Measurements from ENCODE around the gene RORC. TPM values are rescaled to one million over a fixed set of nuclear protein-coding genes. Genes with fewer than 3 reads are reported as not detected.
"Not testable (repeated sequence)": the region's sequence is repeated elsewhere in the genome, so short reads cannot be mapped to it uniquely, and the experiment has no call there.

RORC gene
- total RNA-seq, 1 donor from 2014 or later = 0.10 TPM

GRCh38 chr1:151775894-151776664, 55.5 kb downstream of the RORC start:
- DNase-seq (ENCODE audit: low spot score) = no peak

DNA sequence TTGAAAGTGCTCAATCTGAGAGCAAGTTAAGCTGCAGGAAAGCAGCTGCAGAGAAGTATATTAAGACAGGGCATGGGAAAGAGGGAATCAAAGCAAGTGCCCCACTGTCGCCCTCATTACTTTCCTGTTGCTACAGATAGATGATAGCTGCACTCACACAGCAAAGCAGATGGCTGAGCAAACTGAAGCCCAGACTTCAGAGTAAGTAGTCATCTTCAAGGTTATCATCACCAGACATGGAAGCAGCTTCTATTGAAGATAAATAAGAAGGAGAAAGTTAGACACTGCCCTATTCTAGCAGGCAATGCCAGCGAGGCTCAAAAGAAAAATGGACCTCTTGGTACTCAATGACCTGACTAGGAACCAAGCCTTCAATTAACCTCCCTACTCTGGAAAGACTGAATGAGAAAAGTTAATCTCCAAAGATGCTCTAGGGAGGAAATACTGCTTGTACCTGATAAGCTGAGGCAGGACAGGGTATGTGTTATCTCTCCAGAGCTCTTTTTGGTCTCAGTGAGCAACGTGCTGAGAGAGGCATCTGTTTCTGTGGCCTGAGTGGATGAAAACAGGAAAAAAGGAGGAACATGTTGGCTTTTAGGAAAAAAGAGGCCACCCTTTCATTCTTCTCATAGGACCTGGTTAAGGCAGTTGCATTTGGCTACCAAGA, 57.2 kb downstream of the RORC start:
- DNase-seq (ENCODE audit: low spot score) = no peak

DNA sequence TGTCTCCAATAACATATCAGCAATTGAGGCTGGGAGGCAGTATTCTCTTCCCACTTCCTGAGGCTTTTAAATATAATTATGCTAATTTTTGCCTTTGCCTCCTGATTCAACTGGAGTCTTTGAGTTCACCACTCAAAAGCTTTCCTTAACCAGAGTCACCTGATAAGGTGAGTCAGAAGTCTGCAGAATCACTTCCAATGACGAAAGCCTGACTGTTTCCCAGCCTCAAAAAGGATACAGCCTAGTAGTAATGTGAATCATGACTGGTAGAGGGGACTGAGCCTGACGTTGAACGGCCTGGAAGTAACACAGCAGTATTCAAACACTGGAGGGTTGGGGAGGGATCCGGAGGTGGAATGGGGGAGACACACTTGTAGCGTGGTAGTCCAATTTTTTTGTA, 57.9 kb downstream of the RORC start:
- DNase-seq (ENCODE audit: low spot score) = no peak

- not testable (repeated sequence) for DNase-seq (ENCODE audit: low spot score)
Observed at GRCh38 chr1:151769270-151769669, 62.3 kb downstream of the RORC start.

GRCh38 chr1:151768351-151769066, 63.1 kb downstream of the RORC start:
- DNase-seq (ENCODE audit: low spot score) = not testable (repeated sequence)

DNA sequence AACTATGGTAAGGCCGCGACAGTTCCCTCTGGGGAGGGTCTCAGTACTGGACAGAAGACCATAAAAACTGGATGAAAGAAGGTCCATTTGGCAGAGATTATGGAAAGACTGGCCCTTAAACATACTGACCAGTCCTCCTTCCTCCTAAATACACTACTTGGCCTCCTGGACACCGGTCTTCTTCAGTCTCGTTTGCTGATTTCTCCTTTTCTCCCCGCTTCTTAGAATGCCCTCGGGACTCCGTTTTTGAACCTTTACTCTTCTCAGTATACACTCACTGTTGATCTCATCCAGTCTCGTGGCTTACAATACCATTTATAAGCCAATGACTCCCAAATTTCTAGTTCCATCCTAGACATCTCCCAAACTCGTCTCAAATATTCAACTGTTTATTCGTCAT, 67.6 kb downstream of the RORC start:
- no peak for DNase-seq (ENCODE audit: low spot score)

GRCh38 chr1:151762941-151763921, 68.4 kb downstream of the RORC start, which contains the start of gene MRPL9:
Gene MRPL9 (minus strand): TSS chr1:151763496. CDS start chr1:151763479, 17 bp downstream.
- DNase-seq (ENCODE audit: low spot score) = peak; percentile 94

GRCh38 chr1:151760597-151761385, 70.8 kb downstream of the RORC start:
- DNase-seq (ENCODE audit: low spot score) = no peak

DNA sequence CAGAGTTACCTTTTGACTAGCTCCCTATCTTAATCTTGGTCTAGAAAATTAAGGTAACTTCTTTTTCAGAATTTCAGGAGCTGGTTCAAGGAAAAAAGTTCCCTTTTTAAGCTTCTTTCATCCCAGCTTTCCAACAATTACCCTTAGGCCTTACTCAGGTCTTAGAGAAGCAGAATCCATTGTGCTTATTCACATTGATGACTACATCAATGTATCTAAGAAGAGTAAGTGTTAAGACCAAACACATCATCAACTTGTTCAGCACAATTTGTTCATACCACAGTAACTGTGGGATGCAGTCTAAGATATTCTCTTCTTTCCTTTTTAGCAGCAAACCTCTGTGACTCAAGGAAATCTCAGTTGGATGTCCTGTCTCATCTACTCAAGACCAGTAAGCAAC, 72.4 kb downstream of the RORC start:
- no peak for DNase-seq (ENCODE audit: low spot score)

DNA sequence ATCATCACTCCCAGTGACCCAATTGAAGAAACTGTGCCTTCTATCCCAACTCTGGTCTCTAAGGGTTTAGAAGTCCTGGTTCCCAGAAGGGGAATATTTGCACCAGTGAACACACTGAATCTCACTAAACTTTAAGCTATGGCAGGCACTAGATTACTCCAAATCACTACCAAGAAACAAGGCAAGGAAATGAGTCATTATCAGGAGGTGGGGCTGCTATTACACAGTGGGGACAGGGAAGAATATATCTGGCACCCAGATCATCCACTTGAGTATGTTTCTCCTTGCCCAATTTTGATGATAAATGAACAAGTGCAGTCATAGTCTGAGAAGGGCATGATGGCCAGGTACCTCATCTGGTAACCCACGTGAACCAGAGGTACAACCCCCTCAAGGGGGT, 75.3 kb downstream of the RORC start:
- no peak for DNase-seq (ENCODE audit: low spot score)

Other genes starting within 250 kb of the RORC start
- 40.4 TPM for gene SNX27, start 219.8 kb downstream of the RORC start, total RNA-seq
- not detected for gene CELF3, start 115.0 kb downstream of the RORC start, total RNA-seq
- gene RIIAD1, start 110.3 kb downstream of the RORC start, total RNA-seq = not detected
- gene MRPL9, start 68.3 kb downstream of the RORC start, total RNA-seq = 42.5 TPM
- 4.9 TPM for gene TDRKH, start 41.3 kb downstream of the RORC start, total RNA-seq
- not detected for gene LINGO4, start 26.4 kb downstream of the RORC start, total RNA-seq
- not detected for gene C2CD4D, start 8.0 kb upstream of the RORC start, total RNA-seq
- not detected for gene THEM5, start 21.9 kb upstream of the RORC start, total RNA-seq
- 14.8 TPM for gene THEM4, start 77.7 kb upstream of the RORC start, total RNA-seq
- gene S100A10, start 162.1 kb upstream of the RORC start, total RNA-seq = 650 TPM
- 750 TPM for gene S100A11, start 205.2 kb upstream of the RORC start, total RNA-seq